Tibial artery (tissue), 4 donors: ENCODE data around the gene CYTH4.

ENCODE experiments used
- DNase-seq, 2 donors: peaks; one replicate each; pipeline ENCODE4 v3.0.0-alpha.2; 2019
- H3K27ac ChIP-seq, 2 donors: fragments of 200-600 bp; sonication (generic) in 1 of 2; 1 replicate in 1 of 2; 2 replicates in 1 of 2; pipeline ENCODE4 v1.5.1; 2018 to 2019; ENCODE audit warnings: mild to moderate bottlenecking in 1 of 2
- H3K27me3 ChIP-seq, 2 donors: fragments of 200-600 bp; sonication (generic) in 1 of 2; one replicate each; pipeline versions ENCODE4 v1.5.1 to v1.6.0; 2016 to 2019
- H3K36me3 ChIP-seq, 3 donors: fragments of 200-600 bp; sonication (generic) in 2 of 3; one replicate each; pipeline ENCODE4 v1.5.1; 2016 to 2019; ENCODE audit warnings: mild to moderate bottlenecking in 2 of 3
- H3K4me1 ChIP-seq, 4 donors: fragments of 200-600 bp; sonication (generic) in 2 of 4; 1 replicate in 3 of 4; 2 replicates in 1 of 4; pipeline ENCODE4 v1.5.1; 2016 to 2019
- H3K4me3 ChIP-seq, 2 donors: fragments of 200-600 bp; sonication (generic) in 1 of 2; 1 replicate in 1 of 2; 2 replicates in 1 of 2; pipeline ENCODE4 v1.5.1; 2018 to 2019; ENCODE audit warnings: mild to moderate bottlenecking in 2 of 2
- H3K9me3 ChIP-seq, 3 donors: fragments of 200-600 bp; sonication (generic) in 1 of 3; one replicate each; pipeline ENCODE4 v1.5.1; 2016 to 2019
- intact Hi-C: fragments of 100-400 bp; cut with DNase I; formaldehyde crosslinking; loops from one replicate; pipeline ENCODE4 v1.15.0; 2023; ENCODE audit warnings: low total_unique reads
- TF ChIP-seq, protein P1 (sequence below), 2 experiments: fragments of 200-600 bp in 1 of 2; fragments of 450-650 bp in 1 of 2; IDR thresholded peaks; one replicate each; pipeline ENCODE4 v1.5.1; 2017 to 2019; ENCODE audit warnings: antibody characterized with exemption in 2 of 2, mild to moderate bottlenecking in 1 of 2, moderate library complexity in 1 of 2

CYTH4 gene

DNA sequence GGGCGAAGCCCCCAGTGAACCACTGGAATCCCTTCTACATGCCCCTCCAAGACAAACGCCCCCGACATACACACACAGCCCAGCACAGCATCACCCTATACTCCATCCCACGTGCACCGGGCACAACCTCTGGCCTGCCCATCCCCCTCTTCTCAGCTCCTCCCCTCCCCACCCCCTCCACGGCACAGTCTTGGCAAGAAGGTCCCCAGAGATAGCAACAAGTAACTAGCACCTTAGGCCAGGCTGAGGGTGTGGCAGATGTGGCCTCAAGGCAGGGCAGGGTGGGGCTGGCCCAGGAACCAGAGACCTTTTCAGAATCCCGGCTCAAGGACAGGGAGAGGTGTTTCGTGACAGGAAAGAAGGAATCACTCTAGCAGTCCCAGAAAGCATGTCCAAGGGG lies 54.3 kb downstream of the CYTH4 start:
- peaks cover 0 to 11% (median 0%) of the 10 kb centered on the region in 4 donors for H3K4me1 ChIP-seq

DNA sequence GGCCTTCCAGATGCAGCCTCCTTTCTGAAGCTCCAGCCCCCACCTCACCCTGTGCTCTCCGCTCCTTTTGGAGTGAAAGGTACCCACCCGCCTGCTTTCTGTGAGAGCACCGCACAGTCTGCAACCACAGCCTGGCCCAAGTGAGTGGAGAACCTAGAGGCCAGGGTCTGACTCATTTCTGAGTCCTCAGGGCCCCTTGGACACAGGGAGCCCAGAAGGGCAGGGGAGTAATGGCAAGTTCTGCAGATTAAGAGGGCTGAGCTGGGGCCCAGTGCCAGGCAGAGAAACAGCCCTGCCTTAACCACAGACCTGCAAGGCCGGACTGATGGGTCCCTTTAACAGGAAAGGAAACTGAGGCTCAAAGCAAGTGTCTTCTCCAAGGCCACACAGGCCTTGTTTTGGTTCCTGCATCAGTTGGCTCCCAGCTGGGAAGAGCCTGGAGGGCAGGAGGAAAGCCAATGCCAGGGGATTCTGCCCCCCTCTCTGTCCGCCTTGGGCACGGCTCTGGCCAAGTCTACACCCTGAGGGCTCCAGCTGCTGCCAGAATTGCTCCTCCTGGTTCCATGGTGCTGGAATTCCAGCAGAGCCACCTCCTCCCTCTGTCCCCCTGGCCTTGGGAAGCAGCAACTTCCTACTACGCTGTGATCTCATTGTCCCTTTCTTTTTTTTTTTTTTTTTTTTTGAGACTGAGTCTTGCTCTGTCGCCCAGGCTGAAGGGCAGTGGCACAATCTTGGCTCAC lies 55.1 kb downstream of the CYTH4 start:
- TF ChIP-seq, protein P1, sequence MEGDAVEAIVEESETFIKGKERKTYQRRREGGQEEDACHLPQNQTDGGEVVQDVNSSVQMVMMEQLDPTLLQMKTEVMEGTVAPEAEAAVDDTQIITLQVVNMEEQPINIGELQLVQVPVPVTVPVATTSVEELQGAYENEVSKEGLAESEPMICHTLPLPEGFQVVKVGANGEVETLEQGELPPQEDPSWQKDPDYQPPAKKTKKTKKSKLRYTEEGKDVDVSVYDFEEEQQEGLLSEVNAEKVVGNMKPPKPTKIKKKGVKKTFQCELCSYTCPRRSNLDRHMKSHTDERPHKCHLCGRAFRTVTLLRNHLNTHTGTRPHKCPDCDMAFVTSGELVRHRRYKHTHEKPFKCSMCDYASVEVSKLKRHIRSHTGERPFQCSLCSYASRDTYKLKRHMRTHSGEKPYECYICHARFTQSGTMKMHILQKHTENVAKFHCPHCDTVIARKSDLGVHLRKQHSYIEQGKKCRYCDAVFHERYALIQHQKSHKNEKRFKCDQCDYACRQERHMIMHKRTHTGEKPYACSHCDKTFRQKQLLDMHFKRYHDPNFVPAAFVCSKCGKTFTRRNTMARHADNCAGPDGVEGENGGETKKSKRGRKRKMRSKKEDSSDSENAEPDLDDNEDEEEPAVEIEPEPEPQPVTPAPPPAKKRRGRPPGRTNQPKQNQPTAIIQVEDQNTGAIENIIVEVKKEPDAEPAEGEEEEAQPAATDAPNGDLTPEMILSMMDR (IDR thresholded peaks at IDR 0.05): no peak
- intact Hi-C loops: no loop called here
- no peaks in the 10 kb centered on the region for H3K36me3 ChIP-seq
- peaks cover 0 to 11% (median 0%) of the 10 kb centered on the region in 4 donors for H3K4me1 ChIP-seq
- H3K27me3 ChIP-seq: peaks cover 0 to 94% of the 10 kb centered on the region in 2 donors
- H3K9me3 ChIP-seq: no peaks in the 10 kb centered on the region
- no peak for DNase-seq
- H3K4me3 ChIP-seq: no peak overlapping the region
- H3K27ac ChIP-seq: no peak overlapping the region

More for the DNA sequence above, 54.3 kb downstream of the CYTH4 start:
- Histone ChIP-seq H3K36me3 (no peaks in the 10 kb centered on the region), H3K4me3 (no peak overlapping the region), H3K9me3 (no peaks in the 10 kb centered on the region), H3K27me3 (peaks cover 0 to 94% of the 10 kb centered on the region in 2 donors), H3K27ac (no peak overlapping the region)
- DNase-seq: no peak
- TF ChIP-seq, protein P1 (IDR thresholded peaks at IDR 0.05): no peak
- intact Hi-C loops: no loop called here

DNA sequence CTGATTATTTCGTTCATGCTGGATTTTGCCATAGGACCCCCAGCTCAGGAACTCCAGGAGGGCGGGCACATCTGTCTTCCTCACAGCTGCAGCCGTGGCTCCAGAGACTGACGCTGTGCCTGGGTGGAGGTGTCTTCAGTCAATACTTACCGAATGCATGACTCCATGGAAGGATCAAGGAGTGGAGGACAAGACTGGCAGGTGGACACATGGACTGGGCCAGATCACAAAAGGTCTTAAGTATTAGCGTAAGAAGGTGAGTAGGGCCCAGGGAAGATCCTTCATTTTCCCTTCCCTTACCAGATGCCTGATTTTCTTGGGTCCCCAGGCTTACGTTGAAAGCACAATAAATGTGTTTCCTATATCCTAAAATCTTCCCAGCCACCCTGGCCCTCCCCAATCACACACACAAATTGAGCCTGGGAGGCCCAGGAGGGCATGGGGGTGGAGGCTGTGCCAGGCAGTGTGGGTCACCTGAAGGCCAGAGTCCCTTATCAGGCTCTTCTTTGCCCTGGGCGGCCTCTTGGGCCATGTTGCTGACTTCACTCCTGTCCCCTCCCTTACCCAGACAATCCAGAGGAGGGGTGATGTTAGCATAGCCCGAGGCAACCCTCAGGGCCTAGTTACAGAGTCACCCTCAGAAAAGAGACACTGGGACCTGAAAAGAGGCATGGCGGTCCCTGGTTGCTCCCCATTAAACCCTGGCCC lies 56.4 kb downstream of the CYTH4 start:
- Histone ChIP-seq H3K4me1 (peaks cover 0 to 11% (median 0%) of the 10 kb centered on the region in 4 donors), H3K27ac (no peak overlapping the region), H3K36me3 (no peaks in the 10 kb centered on the region), H3K4me3 (no peak overlapping the region), H3K27me3 (peaks cover 0 to 94% of the 10 kb centered on the region in 2 donors), H3K9me3 (no peaks in the 10 kb centered on the region)
- TF ChIP-seq, protein P1 (IDR thresholded peaks at IDR 0.05): no peak
- no peak for DNase-seq
- intact Hi-C loops: no loop called here

DNA sequence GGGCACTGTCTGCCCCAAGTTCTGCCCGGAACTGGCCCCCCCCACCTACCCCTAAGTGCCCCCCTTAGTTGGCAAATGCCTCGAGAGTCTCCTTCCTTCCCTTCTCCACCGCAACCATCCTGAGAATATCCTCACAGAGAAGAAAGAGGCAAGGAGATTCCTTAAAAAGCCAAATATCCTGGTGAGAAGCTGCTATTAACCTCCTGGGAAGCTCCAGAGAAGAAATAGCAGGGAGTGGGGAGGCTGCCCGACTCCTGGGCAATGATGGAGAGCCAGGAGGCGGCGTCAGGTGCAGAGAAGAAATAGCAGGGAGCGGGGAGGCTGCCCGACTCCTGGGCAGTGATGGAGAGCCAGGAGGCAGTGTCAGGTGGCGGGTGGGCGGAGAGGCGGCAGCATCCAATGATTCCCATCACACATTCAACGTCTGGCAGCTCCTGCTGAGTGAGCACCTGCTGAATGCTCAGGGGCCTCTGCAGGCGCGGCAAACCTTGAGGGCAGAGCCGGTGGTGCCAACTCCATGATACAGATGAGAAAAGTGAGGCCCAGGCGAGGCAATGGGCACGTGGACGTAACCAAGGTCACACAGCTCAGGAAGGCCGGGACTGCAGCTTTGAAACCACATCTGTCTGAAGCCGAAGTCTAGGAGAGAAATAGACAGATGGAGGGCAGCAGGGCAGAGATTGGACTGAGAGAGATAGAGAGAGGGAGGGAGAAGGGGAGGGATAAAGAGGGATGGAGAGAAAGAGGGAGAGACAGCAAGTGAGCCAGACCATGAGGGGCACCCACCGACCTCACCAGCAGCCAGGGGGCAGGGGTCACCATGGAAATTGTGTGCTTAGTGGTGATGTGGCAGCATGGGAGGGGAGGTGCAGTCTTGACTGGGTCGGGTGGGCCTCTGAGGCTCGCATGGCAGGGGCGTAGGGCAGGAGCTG lies 58.3 kb downstream of the CYTH4 start:
- H3K9me3 ChIP-seq: no peaks in the 10 kb centered on the region
- H3K4me3 ChIP-seq: no peak overlapping the region
- no peak for DNase-seq
- peaks cover 0 to 92% of the 10 kb centered on the region in 2 donors for H3K27me3 ChIP-seq
- TF ChIP-seq, protein P1 (IDR thresholded peaks at IDR 0.05): no peak
- no peak overlapping the region for H3K27ac ChIP-seq
- H3K36me3 ChIP-seq: no peaks in the 10 kb centered on the region
- H3K4me1 ChIP-seq: no peaks in the 10 kb centered on the region
- intact Hi-C loops: no loop called here

DNA sequence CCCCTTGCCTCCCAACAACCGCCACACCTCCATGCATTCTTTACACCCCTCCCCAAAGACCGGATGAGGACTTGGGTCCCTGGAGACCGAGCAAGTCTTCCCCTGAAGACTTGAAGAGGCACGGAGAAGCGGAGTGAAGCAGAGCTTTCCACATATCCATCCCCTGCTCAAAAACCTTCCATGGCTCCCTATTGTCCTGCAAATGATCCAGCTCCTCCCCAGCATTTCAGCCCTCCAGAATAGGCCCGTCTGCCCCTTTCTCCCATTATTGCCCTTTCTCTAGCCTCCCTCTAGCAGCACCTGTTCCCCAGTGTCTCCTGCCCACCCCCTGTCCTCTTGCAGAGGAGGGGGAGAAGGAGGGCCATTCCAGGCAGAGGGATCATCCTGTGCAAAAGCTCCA lies 59.8 kb downstream of the CYTH4 start:
- H3K27ac ChIP-seq: no peak overlapping the region
- peaks cover 0 to 77% of the 10 kb centered on the region in 2 donors for H3K27me3 ChIP-seq
- no peaks in the 10 kb centered on the region for H3K36me3 ChIP-seq
- no peak for DNase-seq
- TF ChIP-seq, protein P1 (IDR thresholded peaks at IDR 0.05): no peak
- intact Hi-C loops: no loop called here
- no peaks in the 10 kb centered on the region for H3K4me1 ChIP-seq
- H3K9me3 ChIP-seq: no peaks in the 10 kb centered on the region
- H3K4me3 ChIP-seq: no peak overlapping the region
